HepG2 (cell line): ENCODE data around the gene ANKRD10. TPM values are rescaled to one million over a fixed set of nuclear protein-coding genes. Genes with fewer than 3 reads are reported as not detected.

ENCODE experiments used
- ATAC-seq: fragments of 200-7000 bp; cut with Tn5 transposase; 3 replicates; pipeline ENCODE4 v1.9.1; 2020; ENCODE audit warnings: mild to moderate bottlenecking, moderate library complexity
- BruUV-seq: library from RNA; stranded (reverse); fragments of 400-500 nt; replicated peaks from 2 replicates; lab custom pipeline; 2021; lab: Mats Ljungman, UMichigan
- CTCF ChIA-PET: fragments of 300-600 bp; formaldehyde crosslinking; extraction: SDS; loops from one replicate; lab custom pipeline; 2021; ENCODE audit warnings: low total read pairs, inconsistent platforms, low intra/inter-chr PET ratio; lab: Yijun Ruan, JAX
- POLR2A ChIA-PET: fragments of 350-600 bp; sonication (Branson Sonifier 250); formaldehyde crosslinking; loops from one replicate; lab custom pipeline; 2020; ENCODE audit warnings: antibody characterized with exemption, inconsistent platforms; lab: Yijun Ruan, JAX
- DNase-seq: peaks from one replicate; pipeline ENCODE4 v3.0.0-alpha.2; 2015; ENCODE audit warnings: low spot score
- FAIRE-seq: peaks from 3 replicates; lab custom pipeline; 2011; peaks lifted over from hg19 to GRCh38; lab: Jason Lieb, UNC
- H2AFZ ChIP-seq: one replicate; pipeline ENCODE4 v1.6.1; 2011; ENCODE audit warnings: low read length, inconsistent platforms
- H3K27ac ChIP-seq: fragments of 300-600 bp; 3 replicates; pipeline ENCODE4 v1.8.0; 2011; ENCODE audit warnings: mixed run types, mild to moderate bottlenecking, mixed read lengths, low read length, inconsistent platforms; ENCODE audit not compliant: insufficient read depth; ENCODE audit errors: extremely low read length
- H3K27me3 ChIP-seq, 2 experiments: fragments of 200-600 bp in 1 of 2; 2 replicates in 1 of 2; 3 replicates in 1 of 2; pipeline versions ENCODE4 v1.6.0 to v1.8.0; 2011; ENCODE audit warnings: low read length in 2 of 2, mild to moderate bottlenecking in 2 of 2, moderate library complexity in 2 of 2, inconsistent platforms in 1 of 2; ENCODE audit not compliant: insufficient read depth in 2 of 2, control insufficient read depth in 1 of 2
- H3K36me3 ChIP-seq, 2 experiments: fragments of 200-600 bp in 1 of 2; replicated peaks in 1 of 2; 2 replicates in 1 of 2; 3 replicates in 1 of 2; pipeline versions ENCODE4 v1.5.1 to v1.8.0; 2011; ENCODE audit warnings: low read length in 2 of 2, inconsistent platforms in 1 of 2; ENCODE audit not compliant: insufficient read depth in 2 of 2, control insufficient read depth in 1 of 2
- H3K4me1 ChIP-seq: 2 replicates; pipeline ENCODE4 v1.5.1; 2012; ENCODE audit warnings: low read length, inconsistent platforms; ENCODE audit not compliant: insufficient read depth
- H3K4me2 ChIP-seq: 2 replicates; pipeline ENCODE4 v1.6.0; 2011; ENCODE audit warnings: low read depth, low read length, inconsistent platforms
- H3K4me3 ChIP-seq, 3 experiments: fragments of 200-600 bp in 1 of 3; sonication (generic), shearing (Covaris generic) in 1 of 3; replicated peaks in 1 of 3; 2 replicates each; pipeline ENCODE4 v1.5.1; 2011 to 2016; ENCODE audit warnings: low read length in 3 of 3, inconsistent platforms in 2 of 3, low read depth in 2 of 3, mild to moderate bottlenecking in 2 of 3, control low read depth in 1 of 3, mixed read lengths in 1 of 3; ENCODE audit not compliant: insufficient read depth in 1 of 3
- H3K79me2 ChIP-seq: one replicate; pipeline ENCODE4 v1.6.1; 2011; ENCODE audit warnings: low read length, inconsistent platforms; ENCODE audit not compliant: insufficient read depth
- H3K9ac ChIP-seq: 2 replicates; pipeline ENCODE4 v1.6.0; 2011; ENCODE audit warnings: mild to moderate bottlenecking, low read depth, low read length, inconsistent platforms; ENCODE audit not compliant: insufficient read depth
- H3K9me3 ChIP-seq: 2 replicates; pipeline ENCODE4 v1.5.1; 2012; ENCODE audit warnings: mild to moderate bottlenecking, low read length
- H4K20me1 ChIP-seq: 2 replicates; pipeline ENCODE4 v1.6.0; 2011; ENCODE audit warnings: inconsistent platforms, mild to moderate bottlenecking, low read length, moderate library complexity; ENCODE audit not compliant: insufficient read depth
- AGO2 ChIP-seq: fragments of 200-400 bp; formaldehyde crosslinking; optimal IDR thresholded peaks from 2 replicates; pipeline ENCODE3; 2017; ENCODE audit warnings: mild to moderate bottlenecking, low read depth, low read length, moderate library complexity
- ELF4 ChIP-seq: sonication (generic); formaldehyde crosslinking; IDR thresholded peaks from 2 replicates; pipeline ENCODE4 v1.5.0; 2020; ENCODE audit warnings: missing genetic modification reagents, mild to moderate bottlenecking, moderate library complexity, borderline replicate concordance
- ETV6 ChIP-seq: sonication (generic); formaldehyde crosslinking; conservative IDR thresholded peaks from 2 replicates; pipeline ENCODE4 v1.4.0; 2020; ENCODE audit warnings: missing genetic modification reagents
- KDM2A ChIP-seq: sonication (generic); formaldehyde crosslinking; IDR thresholded peaks from 2 replicates; pipeline ENCODE4 v1.4.0; 2020; ENCODE audit warnings: low read depth, missing genetic modification reagents, borderline replicate concordance
- MATR3 ChIP-seq: sonication (generic); formaldehyde crosslinking; IDR thresholded peaks from 2 replicates; pipeline ENCODE4 v1.4.0; 2020; ENCODE audit warnings: missing genetic modification reagents
- POLR2AphosphoS2 ChIP-seq: IDR thresholded peaks from 2 replicates; pipeline ENCODE4 v1.6.1; 2011; ENCODE audit warnings: low read depth, low read length, improper control_type of control experiment
- RBFOX2 ChIP-seq: fragments of 200-400 bp; formaldehyde crosslinking; IDR thresholded peaks from 2 replicates; pipeline ENCODE4 v1.6.1; 2017; ENCODE audit warnings: low read depth, mild to moderate bottlenecking, low read length
- ZNF543 ChIP-seq: sonication (generic); formaldehyde crosslinking; IDR thresholded peaks from 2 replicates; pipeline ENCODE4 v1.4.0; 2020; ENCODE audit warnings: mild to moderate bottlenecking, missing genetic modification reagents
- ZNF761 ChIP-seq: sonication (generic); formaldehyde crosslinking; conservative IDR thresholded peaks from 2 replicates; pipeline ENCODE4 v1.4.0; 2020; ENCODE audit warnings: mild to moderate bottlenecking, missing genetic modification reagents
- ZNF83 ChIP-seq: sonication (generic); formaldehyde crosslinking; IDR thresholded peaks from 2 replicates; pipeline ENCODE4 v1.4.0; 2020; ENCODE audit warnings: missing genetic modification reagents, mild to moderate bottlenecking, borderline replicate concordance
- WGBS: methylation state at CpG from one replicate; pipeline ENCODE4 v1.1.6; 2017; ENCODE audit warnings: low lambda C conversion rate; 5-methylcytosine and 5-hydroxymethylcytosine counted together
- in situ Hi-C: cut with HindIII; loops from 2 replicates; pipeline ENCODE4 v1.10.0; 2017; ENCODE audit warnings: low pct_unique_long_range_greater_than_20kb; ENCODE audit not compliant: extremely low pct_ligation_motif_present
- intact Hi-C: fragments of 100-400 bp; cut with micrococcal nuclease; formaldehyde crosslinking; loops from one replicate; pipeline ENCODE4 v1.10.0; 2022; ENCODE audit not compliant: unreplicated experiment
- polyA plus RNA-seq, 8 experiments: library from polyadenylated mRNA; depleted of rRNA in 3 of 8; stranded (reverse) in 7 of 8; unstranded in 1 of 8; fragments of >200 nt; fragmentation: Illumina TruSeq in 4 of 8; extraction: Trizol in 4 of 8; gene quantifications; 2 replicates each; pipeline versions ENCODE4 v1.2.1 to v1.2.3, GENCODE V29; 2011 to 2016; ENCODE audit warnings: low read depth in 4 of 8, missing spikeins in 1 of 8, mixed read lengths in 1 of 8; ENCODE audit not compliant: insufficient read depth in 1 of 8
- total RNA-seq, 5 experiments: library from RNA; depleted of rRNA; stranded (reverse); fragments of >200 nt; fragmentation: Illumina TruSeq; extraction: Trizol; gene quantifications; 2 replicates each; pipeline ENCODE4 v1.2.3, GENCODE V29; 2016; ENCODE audit warnings: low read depth in 1 of 5
- TF ChIP-seq, protein P1 (sequence below): sonication (generic); formaldehyde crosslinking; IDR thresholded peaks from 2 replicates; pipeline ENCODE4 v1.4.0; 2020; ENCODE audit warnings: missing genetic modification reagents, borderline replicate concordance

The ANKRD10 gene
- total and polyA plus RNA-seq, 2 of the 13 experiments (the other 11 are each of a cell fraction or from before 2014, with no cell fraction given): 108 to 115 TPM

DNA sequence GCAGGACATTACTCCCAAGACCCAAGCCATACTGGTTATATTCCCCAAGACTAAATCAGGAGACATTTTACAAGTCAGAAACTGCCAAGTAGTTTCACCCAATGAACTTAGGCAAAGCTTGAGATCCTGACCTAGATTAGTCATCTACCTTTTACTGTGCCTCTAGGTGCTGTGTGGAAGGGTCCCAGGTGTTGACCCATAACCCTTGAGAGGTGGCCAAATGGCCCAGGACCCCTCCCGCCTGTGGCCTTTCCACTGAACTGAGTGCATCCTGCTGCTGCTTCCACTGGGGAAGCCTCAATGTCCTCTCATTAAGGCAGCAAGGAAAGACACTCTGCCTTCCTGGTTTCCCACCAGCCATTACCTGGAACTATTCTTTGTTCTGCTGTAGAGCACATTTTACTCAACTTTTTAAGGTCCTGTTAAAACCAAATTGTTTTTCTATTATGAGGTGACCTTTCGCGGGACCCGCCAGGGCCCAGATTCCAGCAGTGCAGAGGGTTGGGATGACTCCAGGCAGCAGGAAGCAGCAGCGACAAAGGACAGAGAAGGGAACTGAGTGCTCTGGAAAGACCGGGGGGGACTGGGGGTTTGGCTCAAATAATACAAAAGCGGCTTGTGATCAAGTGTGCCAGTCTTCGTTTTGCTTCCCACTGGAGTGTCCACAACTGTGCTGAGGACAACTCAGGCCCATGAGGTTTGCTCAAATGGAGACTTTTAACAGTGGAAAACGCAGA, 27.1 kb downstream of the ANKRD10 start:
- Histone ChIP-seq H3K9me3 (no peaks in the 10 kb centered on the region), H3K27me3 (no peaks in the 10 kb centered on the region), H4K20me1 (no peaks in the 10 kb centered on the region), H3K9ac (no peak overlapping the region)
- WGBS: 98% methylated on average over 8 of the region's 9 CpGs
- ATAC-seq: peak; percentile 46
- POLR2A ChIA-PET: no interaction called here
- intact Hi-C loops: no loop called here
- no peak for TF ChIP-seq MATR3
- TF ChIP-seq ETV6 (CRISPR knock-in tag): no peak
- TF ChIP-seq, protein P1, sequence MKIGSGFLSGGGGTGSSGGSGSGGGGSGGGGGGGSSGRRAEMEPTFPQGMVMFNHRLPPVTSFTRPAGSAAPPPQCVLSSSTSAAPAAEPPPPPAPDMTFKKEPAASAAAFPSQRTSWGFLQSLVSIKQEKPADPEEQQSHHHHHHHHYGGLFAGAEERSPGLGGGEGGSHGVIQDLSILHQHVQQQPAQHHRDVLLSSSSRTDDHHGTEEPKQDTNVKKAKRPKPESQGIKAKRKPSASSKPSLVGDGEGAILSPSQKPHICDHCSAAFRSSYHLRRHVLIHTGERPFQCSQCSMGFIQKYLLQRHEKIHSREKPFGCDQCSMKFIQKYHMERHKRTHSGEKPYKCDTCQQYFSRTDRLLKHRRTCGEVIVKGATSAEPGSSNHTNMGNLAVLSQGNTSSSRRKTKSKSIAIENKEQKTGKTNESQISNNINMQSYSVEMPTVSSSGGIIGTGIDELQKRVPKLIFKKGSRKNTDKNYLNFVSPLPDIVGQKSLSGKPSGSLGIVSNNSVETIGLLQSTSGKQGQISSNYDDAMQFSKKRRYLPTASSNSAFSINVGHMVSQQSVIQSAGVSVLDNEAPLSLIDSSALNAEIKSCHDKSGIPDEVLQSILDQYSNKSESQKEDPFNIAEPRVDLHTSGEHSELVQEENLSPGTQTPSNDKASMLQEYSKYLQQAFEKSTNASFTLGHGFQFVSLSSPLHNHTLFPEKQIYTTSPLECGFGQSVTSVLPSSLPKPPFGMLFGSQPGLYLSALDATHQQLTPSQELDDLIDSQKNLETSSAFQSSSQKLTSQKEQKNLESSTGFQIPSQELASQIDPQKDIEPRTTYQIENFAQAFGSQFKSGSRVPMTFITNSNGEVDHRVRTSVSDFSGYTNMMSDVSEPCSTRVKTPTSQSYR: no peak
- TF ChIP-seq KDM2A (CRISPR knock-in tag): peak; percentile 59
- TF ChIP-seq POLR2AphosphoS2: peak; percentile 86; the same call in 1 of the 2 replicates
- no peak for TF ChIP-seq ELF4 (CRISPR knock-in tag)
- TF ChIP-seq ZNF543 (CRISPR knock-in tag): no peak
- no peak for TF ChIP-seq ZNF761 (CRISPR knock-in tag)
- TF ChIP-seq AGO2: peak; percentile 47
- TF ChIP-seq RBFOX2: no peak
- TF ChIP-seq ZNF83 (CRISPR knock-in tag): no peak
- TF ChIP-seq, all 625 proteins: peak for 3
- Histone ChIP-seq H2AFZ (no peak overlapping the region), H3K79me2 (no peaks in the 10 kb centered on the region), H3K36me3 (peaks cover 2 to 5% of the 10 kb centered on the region in 2 experiments; a peak in 3 of 5 replicates), H3K4me2 (no peak overlapping the region), H3K4me1 (no peaks in the 10 kb centered on the region), H3K27ac (no peak overlapping the region), H3K4me3 (no peak overlapping the region)
- FAIRE-seq (no peak), DNase-seq (no peak)
- in situ Hi-C loops: no loop called here
- no TSS peak for BruUV-seq
- CTCF ChIA-PET: no interaction called here
